HG03159 (cell line): Measurements from ENCODE around the gene QSER1.
"Not testable (repeated sequence)": the region's sequence is repeated elsewhere in the genome, so short reads cannot be mapped to it uniquely, and the experiment has no call there.

ENCODE experiments used
- ATAC-seq: cut with Tn5 transposase; IDR thresholded peaks from one replicate; pipeline ENCODE4 v1.9.1; 2021; ENCODE audit warnings: mild to moderate bottlenecking, moderate library complexity; ENCODE audit not compliant: unreplicated experiment

Gene QSER1

DNA sequence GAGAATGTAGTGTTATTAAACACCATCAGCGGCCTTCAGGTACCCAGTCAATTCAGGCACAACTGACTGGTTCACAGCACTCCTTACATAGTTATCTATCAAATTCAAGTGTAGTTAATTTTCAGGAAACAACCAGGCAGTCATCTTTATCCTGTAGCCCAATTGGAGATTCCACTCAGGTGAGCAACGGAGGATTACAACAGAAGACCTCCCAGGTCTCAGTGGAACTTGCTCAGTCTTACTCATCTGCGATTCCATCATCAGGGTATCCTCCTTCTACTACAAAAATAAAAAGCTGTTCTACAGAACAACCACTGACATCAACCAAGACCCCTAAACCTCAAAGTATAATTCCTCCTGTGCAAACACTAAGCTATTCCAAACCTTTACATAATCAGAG lies 39.6 kb downstream of the QSER1 start:
- no peak for ATAC-seq

DNA sequence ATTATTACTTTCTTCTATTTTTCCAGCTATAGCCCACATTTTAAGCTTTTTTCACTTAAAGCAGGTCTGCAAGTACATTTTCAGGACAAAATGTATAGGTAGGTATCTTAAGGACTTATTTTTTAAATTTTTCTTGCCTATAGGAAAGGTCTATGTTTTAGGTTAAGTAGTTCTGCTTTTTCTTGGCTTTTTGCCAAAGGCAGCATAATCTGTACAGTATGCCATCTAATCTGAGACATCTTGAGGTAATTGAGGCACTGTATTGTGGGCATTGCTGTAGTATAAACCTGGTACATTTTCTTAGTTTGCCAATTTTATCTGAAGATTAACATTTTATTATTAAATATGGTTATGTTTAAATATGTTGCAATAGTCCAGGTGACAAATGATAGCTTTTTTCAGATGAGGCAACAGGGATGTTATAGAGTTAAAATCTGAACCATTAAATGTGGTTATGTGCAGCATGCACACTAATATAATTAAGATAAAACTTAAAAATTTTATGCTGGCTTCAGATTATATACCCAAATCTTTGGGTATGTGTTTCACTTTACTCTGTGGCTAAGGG lies 42.9 kb downstream of the QSER1 start:
- ATAC-seq: no peak

DNA sequence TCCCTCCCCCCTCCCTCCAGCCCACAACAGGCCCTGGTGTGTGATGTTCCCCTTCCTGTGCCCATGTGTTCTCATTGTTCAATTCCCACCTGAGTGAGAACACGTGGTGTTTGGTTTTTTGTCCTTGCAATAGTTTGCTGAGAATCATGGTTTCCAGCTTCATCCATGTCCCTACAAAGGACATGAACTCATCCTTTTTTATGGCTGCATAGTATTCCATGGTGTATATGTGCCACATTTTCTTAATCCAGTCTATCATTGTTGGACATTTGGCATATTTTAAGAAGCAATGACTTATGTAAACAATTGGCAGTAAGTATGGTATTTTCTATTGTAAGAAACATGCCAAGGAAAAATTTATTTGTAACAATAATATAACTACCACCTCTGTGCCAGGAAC lies 43.6 kb downstream of the QSER1 start:
- ATAC-seq: not testable (repeated sequence)

DNA sequence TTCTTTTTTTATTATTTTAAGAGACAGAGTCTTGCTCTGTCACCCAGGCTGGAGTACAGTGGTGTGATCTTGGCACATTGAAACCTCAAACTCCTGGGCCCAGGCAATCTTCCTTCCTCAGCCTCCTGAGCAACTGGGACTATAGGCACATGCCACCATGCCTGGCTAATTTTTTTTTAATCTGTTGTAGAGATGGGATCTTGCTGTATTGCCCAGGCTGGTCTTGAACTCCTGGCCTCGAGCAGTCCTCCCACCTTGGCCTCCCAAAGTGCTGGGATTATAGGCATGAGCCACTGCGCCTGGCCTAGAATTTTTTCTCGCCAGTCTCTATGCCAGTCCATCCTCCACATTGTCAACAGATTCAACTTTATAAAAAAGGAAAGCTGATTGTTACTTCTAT lies 44.7 kb downstream of the QSER1 start:
- not testable (repeated sequence) for ATAC-seq

DNA sequence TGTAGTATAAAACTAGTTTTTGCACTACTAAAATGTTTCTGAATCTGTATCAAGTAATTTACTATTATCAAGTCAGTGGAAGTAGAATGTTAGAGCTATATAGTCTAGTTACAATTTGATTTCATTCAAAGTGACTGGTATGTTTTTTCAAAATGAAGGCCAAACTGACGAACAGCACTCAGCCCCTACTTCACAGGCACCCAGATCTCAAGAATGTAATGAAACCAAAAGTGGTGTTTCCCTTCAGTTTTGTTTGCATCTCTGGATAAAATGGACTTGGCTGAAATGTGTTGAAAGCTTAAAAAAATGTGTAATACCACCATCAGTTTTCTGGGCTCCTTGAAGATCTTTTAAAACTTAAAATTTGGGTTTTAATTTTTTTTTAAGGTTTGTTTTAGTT lies 46.4 kb downstream of the QSER1 start:
- no peak for ATAC-seq

DNA sequence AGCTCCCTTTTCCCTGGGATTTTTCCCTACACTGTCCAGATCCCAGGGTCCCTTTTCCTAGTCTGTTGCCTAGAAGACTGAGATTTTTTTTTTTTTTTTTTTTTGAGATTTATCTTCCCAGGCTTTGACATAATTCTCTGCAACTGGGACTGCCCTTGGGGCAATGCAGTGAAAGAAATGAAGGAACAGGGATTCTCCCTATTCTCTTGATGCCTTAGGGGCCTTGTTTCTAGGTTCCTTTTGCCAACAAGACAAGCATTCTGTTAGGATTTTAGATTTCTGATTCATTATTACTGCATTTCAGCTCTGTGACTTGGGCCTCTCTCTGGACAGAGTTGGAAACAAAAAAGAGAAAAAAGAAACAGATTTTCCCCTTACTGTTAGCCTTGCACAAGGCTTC lies 47.3 kb downstream of the QSER1 start:
- ATAC-seq: no peak

DNA sequence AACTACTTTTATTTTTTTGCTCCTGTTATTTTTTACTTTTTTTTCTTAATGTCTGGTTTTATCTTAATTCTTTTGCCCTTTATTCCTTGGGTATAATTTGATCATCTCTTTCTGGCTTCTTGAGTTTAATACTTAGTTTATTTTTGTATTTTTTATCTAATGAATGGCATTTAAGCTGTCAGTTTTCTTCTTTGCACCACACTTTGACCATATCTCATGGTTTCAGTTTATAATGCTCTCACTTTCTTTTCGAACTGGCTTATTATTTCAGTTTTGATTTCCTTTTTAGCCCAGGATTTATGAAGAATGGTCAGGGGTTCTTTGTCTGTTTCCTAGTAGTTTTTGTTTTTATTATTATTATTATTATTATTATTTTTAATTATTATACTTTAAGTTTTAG lies 48.3 kb downstream of the QSER1 start:
- ATAC-seq: peak; percentile 73

DNA sequence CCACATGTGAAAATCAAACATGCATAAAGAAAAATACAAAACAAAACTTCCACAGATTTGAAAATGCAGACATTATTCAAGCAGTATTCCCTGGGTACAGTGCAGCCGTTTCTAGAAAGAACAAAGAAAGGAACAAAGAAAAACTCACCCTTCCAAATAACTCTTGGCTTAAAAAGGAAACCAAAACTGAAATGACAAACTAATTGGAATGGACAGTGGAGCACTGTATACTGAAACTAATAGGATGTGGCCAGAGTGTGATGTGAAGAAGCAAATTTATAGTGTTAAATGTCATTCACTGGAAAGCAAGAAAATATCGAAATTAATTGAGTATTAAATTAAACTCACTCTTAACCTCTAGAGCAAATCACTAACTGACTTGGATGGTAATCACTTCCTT lies 55.4 kb downstream of the QSER1 start:
- no peak for ATAC-seq

DNA sequence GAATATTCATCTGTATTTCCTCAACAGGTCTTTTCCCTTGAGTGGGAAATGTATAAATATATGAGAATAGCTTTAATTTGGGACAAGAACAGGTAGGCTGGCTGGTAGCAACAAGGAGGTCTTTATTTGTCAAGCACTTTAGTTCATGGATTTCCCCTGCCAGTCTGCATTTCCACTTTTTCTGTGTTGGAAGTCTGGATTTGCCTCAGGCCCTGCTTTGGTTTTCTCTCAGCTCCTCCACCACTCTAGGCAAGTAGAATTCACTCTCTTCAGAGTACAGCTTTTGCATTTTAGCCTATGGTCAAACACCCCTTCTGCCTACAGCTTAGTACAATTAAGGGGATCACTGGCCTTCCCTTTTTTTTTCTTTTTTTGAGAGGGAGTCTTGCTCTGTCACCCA lies 57.1 kb downstream of the QSER1 start:
- no peak for ATAC-seq

DNA sequence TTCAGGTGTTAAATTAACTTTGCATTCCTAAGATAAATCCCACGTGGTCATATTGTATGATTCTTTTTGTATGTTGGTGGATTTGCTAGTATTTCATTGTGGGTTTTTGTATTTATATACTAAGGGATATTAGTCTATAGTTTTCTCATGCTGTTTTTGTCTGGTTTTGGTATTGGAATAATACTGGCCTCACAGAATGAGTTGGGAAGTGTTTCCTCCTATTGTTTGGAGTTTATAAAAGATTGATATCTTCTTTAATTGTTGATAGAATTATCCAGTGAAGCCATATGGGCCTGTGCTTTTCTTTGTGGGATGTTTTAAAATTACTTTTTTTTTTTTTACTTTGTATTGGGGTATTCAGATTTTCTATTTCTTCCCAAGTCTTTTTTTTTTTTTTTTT lies 59.8 kb downstream of the QSER1 start:
- no peak for ATAC-seq

DNA sequence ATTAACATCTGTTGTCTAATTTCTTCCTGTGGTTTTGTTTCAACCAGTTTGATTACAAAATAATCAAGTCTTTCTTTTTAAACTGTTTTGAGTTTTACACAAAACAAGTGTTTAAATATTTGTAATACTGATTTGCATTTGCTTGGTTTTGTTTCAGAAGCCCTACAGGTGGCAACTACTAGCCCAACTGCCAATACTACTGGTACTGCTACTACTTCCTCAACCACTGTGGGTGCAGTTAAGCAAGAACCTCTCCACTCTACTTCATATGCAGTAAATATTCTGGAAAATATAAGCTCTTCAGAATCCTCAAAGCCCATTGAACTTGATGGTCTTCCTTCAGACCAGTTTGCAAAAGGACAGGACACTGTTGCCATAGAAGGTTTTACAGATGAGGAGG lies 61.1 kb downstream of the QSER1 start:
- no peak for ATAC-seq

DNA sequence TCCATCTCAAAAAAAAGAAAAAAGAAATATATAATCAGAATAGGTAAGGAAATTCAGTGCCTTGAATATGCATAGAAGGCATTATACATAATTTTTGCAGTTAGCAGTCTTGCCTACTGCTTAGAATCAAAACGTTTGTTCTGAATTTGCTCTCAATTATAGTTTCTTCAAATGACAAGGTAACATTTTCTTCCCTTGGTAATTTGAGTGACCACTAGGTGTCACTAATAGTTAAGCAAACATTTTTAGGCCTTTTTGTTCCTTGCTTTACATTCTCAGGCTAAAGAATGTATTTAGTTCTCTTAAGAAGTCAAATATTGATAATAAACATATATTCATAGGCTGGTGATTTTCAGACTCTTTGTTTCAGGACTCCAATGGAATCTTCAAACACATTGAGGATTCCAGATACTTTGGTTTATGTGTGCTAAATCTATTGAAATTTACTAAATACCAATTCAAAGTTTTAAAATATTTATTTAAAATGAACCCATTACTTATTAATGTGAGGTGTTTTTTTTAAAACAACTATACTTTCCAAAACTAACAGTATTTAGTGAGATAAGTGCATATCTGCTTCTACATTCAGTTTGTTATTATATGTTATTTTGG lies 68.0 kb downstream of the QSER1 start:
- ATAC-seq: no peak

DNA sequence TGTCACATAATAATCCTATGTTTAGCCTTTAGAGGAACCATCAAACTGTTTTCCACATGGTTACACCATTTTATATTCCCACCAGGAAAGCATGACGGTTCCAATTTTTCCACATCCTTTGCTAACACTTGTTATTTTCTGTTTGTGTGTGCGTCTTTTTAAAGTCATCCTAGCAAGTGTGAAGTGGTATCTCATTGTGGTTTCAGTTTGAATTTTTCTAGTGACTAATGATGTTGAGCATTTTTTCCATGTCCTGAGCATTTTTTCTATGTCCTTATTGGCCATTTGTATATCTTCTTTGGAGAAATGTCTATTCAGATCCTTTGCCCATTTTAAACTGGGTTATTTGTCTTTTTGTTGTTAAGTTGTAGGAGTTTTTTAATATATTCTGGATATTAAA lies 69.4 kb downstream of the QSER1 start:
- ATAC-seq: no peak

DNA sequence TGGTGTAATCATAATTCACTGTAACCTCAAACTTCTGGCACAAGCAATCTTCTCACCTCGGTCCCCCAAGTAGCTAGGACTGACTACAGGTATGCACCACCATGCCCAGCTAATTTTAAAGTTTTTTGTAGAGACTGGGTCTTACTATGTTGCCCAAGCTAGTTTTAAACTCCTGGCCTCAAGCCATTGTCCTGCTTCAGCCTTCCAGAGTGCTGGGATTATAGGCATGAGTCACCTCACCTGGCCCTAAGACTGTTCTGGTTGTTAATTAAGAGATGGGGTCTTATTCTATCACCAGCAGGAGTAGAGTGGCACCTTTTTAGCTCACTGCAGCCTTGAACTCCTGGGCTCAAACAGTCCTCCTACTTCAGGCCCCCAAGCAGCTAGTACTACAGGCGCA lies 71.1 kb downstream of the QSER1 start:
- ATAC-seq: no peak

DNA sequence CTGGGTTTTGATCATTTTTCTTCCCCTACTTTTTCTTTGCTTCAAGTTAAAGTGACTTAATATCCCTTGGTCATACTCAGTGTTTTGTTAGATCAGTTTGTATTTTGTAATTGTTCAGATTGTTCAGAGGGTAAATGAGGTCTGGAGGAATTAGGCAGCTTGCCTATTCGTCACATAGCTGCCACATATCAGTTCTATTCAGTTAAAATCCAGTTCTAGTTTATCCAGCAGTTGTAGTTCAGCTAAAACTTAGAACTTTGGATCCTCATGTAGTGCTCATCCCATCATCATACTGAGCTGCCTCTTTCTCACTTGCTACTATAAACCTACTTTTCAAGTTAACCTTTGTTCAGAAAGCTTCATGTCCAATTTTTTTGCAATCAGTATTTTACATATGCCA lies 75.9 kb downstream of the QSER1 start:
- no peak for ATAC-seq

DNA sequence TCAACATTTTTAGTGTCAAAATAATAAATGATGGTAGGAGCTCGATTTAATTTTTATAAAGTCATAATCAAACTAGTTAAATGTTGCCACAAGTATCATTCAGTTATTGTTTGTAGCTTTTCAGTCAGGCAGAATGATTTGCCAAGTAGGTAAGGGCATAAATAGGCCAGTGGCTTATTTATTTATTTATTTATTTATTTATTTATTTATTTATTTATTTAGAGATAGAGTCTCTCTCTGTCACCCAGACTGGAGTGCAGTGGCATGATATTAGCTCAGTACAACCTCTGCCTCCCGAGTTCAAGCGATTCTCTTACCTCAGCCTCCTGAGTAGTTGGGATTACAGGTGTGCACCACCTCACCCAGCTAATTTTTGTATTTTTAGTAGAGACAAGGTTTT lies 79.6 kb downstream of the QSER1 start:
- not testable (repeated sequence) for ATAC-seq

DNA sequence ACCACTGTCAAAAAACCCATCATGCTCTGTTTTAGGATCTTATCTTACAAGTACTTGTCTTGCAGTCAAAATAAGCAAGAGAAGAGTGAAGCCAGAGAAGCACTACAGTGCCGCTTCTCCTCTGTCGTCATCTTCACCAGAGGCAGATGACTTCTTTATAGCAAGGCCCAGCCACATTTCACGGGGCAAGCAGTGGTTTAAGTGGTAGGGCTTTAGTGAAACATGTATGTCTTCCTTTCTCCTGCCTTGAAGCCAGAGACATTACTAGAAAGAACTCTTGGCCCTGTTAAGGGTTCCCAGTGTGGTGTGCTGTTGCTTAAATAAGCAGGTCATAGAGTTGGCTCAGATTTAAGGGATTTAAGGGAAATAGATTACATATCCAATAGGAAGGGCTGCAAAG lies 80.2 kb downstream of the QSER1 start:
- no peak for ATAC-seq

DNA sequence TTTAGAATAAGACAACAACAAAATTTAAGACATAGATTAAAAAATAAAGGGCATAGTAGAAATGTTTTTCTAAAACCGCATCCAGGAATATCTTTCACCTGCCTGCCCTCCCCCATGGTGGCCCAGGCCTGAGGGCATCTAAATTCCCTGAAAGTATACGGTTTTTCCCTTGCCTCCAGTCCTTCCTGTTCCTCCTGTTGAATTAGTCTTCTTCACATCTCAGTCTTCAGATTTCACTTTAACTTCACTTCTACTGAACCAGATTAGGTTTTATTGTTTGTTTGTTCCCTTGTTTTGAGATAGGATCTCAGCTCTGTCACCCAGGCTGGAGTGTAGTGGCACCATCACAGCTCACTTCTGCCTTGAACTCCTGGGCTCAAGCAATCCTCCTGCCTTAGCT lies 90.0 kb downstream of the QSER1 start:
- ATAC-seq: no peak

DNA sequence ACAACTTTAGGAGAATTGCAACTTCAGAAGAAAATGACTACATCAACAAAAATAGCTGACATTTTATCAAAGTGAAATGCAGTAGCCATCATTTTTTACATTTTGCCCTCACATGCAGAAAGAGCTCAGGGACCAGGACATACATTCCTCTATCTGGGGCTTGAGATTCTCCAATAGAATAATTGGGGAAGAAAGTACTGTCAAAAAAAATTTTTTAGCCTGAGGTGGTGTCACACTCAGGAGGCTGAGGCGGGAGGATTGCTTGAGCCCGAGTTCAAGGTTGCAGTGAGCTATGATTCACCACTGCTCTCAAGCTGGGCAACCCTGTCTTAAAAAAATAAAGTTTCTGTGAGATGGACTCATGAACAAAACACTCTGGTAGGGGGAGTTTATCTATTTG lies 90.9 kb downstream of the QSER1 start:
- ATAC-seq: no peak

DNA sequence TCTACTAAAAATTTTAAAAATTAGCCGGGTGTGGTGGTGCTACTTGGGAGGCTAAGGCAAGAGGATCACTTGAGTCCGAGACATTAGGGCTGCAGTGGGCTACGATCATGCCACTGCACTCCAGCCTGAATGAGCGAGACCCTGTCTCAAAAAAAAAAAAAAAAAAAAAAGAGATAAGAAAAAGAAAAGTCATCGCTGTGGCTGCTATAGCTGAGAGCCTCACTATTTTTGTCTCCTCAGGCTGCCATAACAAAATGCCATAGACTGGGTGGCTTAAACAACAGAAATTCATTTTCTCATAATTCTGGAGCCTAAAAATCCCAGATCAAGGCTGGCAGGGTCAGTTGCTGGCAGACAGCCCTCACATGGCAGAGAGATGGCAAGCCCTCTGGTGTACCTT lies 93.0 kb downstream of the QSER1 start:
- no peak for ATAC-seq

DNA sequence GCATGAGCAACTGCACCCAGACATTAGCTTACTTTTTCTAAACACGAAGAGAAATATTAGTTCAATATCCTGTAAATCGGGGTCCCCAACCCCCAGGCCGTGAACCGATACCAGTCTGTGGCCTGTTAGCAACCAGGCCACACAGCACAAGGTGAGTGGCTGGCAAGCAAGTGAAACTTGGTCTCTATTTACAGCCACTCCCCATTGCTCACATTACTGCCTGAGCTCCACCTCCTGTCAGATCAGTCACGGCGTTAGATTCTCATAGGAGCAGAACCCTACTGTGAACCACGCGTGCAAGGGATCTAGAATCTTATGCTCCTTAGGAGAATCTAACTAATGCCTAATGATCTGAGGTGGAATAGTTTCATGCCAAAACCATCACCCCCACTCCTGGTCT lies 95.2 kb downstream of the QSER1 start:
- ATAC-seq: no peak

DNA sequence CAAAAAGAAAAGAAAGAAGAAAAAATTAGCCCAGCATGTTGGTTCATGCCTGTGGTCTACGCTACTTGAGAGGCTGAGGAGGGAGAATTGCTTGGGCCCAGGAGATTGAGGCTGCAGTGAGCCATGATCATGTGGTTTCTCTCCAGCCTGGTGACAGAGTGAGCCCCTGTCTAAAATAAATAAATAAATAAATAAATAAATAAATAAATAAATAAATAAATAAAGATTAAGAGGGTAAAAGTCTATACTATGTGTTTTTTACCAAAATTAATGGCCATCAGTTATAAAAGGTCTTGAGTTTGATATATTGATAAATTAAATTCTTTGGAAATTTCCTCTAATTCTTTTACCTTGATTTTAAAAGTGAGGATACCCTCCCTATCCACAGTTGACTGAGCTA lies 97.9 kb downstream of the QSER1 start:
- no peak for ATAC-seq

DNA sequence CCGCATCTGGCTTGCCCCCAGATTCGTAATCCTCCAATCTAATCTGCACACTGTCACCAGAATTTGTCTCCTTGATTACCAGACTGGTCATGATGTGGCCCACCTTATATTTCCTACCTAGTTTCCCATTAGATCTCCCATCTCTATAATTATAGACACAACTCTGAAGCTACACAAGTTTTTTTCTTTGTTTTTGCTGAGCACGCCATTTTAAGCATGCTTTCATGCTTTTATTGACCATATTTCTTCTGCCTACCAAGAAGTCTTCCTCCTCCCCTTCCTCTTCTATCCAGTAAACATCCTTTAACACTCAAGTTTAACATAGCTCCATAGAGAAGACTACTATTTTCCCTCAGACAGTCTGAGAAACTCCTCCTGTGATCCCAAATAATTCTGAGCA lies 98.8 kb downstream of the QSER1 start:
- no peak for ATAC-seq
